Right forelimb (tissue), 1 donor: ENCODE measurements around the gene C1orf210.

Experiments
- DNase-seq: peaks from one replicate; pipeline ENCODE4 v3.0.0-alpha.2; 2018

The C1orf210 gene

GRCh38 chr1:43293176-43293575 lies 7.8 kb upstream of the C1orf210 start:
- no peak for DNase-seq

- no peak for DNase-seq
Measured at GRCh38 chr1:43292679-43293078, 7.3 kb upstream of the C1orf210 start.

GRCh38 chr1:43292216-43292615 lies 6.8 kb upstream of the C1orf210 start:
- DNase-seq = no peak

GRCh38 chr1:43288785-43289706 lies 3.7 kb upstream of the C1orf210 start:
- DNase-seq = no peak

- DNase-seq = peak; percentile 26
Measured at GRCh38 chr1:43288058-43288784, 2.8 kb upstream of the C1orf210 start.

- DNase-seq = no peak
Measured at GRCh38 chr1:43286533-43286932, 1.2 kb upstream of the C1orf210 start.

GRCh38 chr1:43286115-43286514 lies 734 bp upstream of the C1orf210 start:
- DNase-seq = no peak

GRCh38 chr1:43284546-43285110 lies 753 bp downstream of the C1orf210 start:
- no peak for DNase-seq

- no peak for DNase-seq
Measured at GRCh38 chr1:43284065-43284464, 1.3 kb downstream of the C1orf210 start.

GRCh38 chr1:43282220-43283195 lies 2.9 kb downstream of the C1orf210 start:
- no peak for DNase-seq

GRCh38 chr1:43280692-43281091 lies 4.7 kb downstream of the C1orf210 start:
- no peak for DNase-seq

GRCh38 chr1:43279666-43280065 lies 5.7 kb downstream of the C1orf210 start:
- DNase-seq = no peak

- no peak for DNase-seq
Measured at GRCh38 chr1:43279161-43279560, 6.2 kb downstream of the C1orf210 start.

GRCh38 chr1:43277116-43277876 lies 8.1 kb downstream of the C1orf210 start:
- DNase-seq = no peak

- no peak for DNase-seq
Measured at GRCh38 chr1:43276673-43277072, 8.7 kb downstream of the C1orf210 start.

GRCh38 chr1:43275826-43276620 lies 9.4 kb downstream of the C1orf210 start:
- no peak for DNase-seq

- no peak for DNase-seq
Measured at GRCh38 chr1:43274804-43275180, 10.6 kb downstream of the C1orf210 start.

GRCh38 chr1:43274125-43274803 lies 11.1 kb downstream of the C1orf210 start:
- DNase-seq = no peak

GRCh38 chr1:43273708-43274107 lies 11.7 kb downstream of the C1orf210 start:
- no peak for DNase-seq
